GM19324 (cell line): ENCODE results near the gene SALL3.
"Not testable (repeated sequence)": the region's sequence is repeated elsewhere in the genome, so short reads cannot be mapped to it uniquely, and the experiment has no call there.

ENCODE experiments used
- ATAC-seq: cut with Tn5 transposase; IDR thresholded peaks from one replicate; pipeline ENCODE4 v1.9.1; 2021; ENCODE audit warnings: mild to moderate bottlenecking, moderate library complexity; ENCODE audit not compliant: unreplicated experiment, low FRiP score

Gene SALL3

DNA sequence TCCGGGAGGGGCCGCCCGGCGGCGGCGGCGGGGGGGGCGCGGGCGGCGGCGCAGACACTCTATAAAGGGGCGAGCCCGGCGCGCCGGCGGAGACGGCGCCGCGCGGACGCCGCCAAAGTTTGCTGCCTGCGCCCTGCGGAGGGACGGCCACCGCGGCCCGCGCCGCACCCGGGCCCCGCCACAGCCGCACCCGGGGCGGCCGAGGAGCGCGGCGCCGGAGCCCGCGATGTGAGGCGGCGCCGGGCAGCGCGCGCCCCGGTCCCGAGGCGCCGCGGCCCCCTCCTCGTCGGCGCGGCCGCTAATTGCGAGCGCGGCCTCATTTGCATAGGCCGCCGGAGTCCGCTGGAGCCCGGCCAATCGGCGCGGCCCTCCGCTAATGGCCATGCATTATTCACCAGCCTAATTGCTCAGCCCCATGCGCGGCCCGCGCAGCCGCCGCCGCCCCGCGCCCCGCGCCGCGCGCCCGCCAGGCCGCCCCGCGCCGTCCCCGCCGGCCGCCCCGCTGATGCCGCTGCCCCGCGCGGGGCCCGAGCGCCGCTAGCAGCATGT lies at the start of gene SALL3:
Gene SALL3, plus strand, starts transcription at position 89 of the 549 bp plus-strand sequence. Its CDS starts 457 bp downstream, at position 546.
- ATAC-seq = no peak

DNA sequence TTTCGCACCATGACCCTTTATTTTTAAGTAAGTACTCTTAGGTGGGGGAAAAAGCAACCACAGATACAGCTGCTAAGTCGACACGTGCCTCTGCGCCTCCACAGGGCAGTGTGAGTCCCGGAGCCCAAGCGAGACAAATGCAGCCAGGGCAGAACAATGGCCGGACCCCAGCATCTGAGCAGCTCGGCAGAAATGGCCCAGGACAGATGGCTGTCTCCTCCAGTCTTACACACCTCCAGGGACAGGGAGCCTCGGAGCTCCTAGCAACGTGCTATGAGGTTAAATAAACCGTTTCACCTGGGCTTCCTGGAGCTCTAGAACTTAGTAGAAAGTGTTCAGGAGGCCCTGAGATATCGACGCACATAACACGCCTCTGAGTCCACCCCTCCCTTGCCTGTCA lies 47.3 kb upstream of the SALL3 start:
- no peak for ATAC-seq

DNA sequence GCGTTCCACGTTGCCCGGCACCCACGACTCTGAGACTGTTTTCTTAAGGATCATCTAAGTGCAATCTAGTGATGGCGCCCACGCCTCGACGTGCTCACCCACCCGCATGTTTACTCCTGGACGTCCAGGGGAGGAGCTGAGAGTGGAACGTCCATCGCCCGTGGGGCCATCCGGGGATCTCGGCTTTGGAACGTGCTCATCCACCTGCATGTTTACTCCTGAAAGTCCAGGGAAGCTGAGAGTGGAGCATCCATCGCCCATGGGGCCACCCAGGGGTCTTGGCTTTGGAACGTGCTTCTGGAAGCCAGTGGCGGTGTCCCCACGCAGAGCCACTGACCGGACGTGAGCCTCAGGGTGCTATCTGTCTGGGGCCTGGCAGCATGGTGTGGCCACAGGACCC lies 45.6 kb upstream of the SALL3 start:
- no peak for ATAC-seq

DNA sequence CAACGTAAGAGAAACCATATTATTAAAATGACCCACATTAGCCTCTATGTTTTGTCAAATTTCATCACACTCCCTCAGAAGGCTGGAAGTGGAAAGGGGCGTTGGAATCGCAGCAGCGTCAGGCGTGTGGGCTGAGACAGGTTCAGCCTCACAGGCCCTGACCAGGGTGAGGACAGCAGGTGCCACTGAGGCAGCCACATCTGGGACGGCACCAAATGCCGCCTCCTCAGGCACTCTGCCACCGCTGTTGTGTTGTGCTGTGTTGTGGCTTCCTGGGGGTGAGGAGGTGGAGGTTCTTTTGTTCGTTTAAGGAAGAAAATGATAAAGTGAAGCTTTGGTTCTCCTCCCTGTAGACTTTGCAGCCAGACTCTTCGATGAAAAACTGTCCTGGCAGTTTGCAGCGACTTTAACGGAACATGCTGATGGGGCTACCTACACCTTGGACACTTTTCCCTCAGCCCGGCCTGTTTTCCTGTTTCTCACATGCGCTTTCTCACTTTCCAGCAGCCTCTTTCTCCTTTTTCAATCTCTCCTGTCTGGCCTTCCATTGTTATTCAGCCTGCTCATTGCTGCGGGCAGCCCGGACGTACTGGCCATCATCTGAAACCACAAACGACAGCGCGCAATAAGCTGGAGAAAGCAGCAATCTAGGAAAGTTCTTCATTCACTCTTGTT lies 44.9 kb upstream of the SALL3 start:
- no peak for ATAC-seq

DNA sequence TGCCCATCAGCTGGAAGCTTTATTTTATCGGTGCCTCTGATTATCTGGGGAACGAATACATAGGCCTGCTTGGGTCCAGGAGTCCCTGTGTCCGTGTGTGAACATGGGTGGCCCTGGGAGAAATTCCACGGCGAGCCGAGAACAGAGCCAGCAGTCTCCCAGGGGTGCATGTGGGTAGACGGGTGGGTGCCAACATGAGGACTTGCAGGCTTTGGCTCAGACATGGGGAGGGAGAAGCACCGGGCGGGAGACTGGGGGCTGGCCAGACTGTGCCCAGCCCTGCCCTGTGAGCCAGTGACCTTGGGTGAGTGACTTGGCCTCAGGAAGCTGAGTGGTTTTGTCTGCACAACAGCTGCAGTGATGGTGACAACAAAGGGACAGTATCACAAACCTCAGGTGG lies 44.2 kb upstream of the SALL3 start:
- no peak for ATAC-seq

DNA sequence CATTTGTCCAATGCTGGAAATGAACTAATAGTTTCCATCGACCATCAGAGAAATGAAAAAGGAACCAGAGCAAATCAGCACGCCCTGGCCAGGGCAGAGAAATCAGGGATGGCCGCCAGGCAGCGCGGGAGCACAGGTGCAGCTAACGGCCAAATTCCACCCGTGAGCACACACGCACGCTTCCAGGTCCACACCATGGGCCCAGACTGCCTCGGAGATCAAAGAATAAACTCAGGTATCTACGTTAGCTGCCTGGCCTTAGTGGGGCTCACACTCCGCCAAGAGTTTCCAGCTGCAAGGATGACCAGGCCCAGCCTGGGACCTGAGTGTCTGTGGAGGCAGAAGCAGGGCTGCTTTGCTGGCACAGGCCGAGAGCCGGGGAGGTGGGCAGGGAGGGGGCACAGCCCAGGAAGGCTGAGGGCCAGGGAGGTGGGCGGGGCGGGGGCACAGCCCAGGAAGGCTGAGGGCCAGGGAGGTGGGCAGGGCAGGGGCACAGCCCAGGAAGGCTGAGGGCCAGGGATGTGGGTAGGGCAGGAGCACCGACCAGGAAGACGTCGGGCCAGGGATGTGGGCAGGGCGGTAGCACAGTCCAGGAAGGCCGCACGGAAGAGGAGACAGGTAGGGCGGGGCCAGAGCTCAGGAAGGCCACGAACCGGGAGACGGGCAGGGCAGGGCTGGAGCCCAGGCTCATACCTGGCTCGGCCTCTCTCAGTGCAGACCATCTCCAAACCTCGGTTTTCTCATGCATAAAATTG lies 43.2 kb upstream of the SALL3 start:
- ATAC-seq = no peak

DNA sequence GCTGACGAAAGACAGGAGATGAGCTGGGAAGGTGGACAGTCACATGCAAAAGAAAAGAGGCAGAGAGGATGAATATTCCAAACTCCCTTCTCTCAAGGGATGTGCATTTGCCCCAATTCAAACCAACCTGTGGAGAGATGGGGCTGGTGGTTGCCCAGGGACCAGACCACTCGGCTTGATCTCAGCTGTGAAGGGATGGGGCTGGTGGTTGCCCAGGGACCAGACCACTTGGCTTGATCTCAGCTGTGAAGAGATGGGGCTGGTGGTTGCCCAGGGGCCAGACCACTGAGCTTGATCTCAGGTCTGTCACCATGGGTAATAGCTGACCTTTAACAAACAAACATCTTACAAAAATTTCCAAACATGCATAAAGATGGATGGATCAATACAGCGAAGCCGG lies 42.5 kb upstream of the SALL3 start:
- no peak for ATAC-seq

DNA sequence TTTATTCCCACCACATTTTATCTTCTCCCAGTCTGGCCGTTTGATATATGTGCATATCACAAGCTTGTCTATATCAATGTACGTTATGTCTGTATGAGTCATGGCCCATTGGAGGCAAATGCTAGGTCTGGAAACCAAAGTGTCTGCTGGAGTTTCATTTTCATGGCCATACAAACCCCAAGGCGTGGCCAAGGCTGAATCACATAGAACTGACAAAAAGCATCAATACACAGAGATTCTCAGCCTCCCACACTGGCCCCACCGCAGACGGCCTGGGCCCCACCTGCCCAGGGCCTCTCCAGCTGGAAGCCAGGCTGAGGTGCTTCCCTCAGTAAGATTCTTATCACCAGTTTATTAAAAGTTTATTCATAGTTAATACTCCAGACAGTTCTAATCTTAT lies 40.5 kb upstream of the SALL3 start:
- ATAC-seq = no peak

DNA sequence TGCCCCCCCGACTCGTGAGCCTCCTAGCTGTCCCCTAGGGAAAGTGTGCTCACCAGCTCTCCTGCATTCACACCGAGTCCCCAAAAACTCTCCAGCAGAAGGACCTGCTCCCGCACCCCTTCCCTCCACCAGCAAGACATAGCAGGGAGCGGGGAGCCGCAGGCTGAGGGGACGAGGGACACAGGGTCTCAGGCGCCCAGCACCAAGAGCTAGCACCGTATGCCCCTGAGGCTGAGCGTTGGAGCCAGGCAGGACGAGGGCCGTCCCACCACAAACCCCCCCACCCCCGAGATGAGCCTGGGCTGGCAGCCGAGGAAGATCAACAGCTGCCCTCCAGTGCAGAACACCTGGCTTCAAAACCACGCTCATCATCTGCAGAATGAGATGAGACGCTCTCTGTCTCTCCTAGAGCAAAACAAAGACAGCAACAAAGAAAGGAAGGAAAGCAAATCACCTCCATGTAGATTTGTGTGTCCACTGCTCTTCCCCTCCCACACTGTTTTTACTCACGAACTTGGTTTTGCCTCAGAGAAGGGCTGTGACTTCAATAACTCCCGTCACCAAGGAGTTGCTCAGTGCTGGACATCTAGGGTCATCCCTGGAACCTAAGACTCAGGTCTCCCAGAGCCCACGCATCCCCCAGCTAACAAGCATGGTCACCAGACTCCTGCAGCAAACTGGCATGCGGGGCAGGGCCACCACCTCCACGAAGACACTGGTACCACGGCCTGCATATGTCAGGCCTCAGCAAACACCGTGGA lies 39.7 kb upstream of the SALL3 start:
- ATAC-seq = no peak

DNA sequence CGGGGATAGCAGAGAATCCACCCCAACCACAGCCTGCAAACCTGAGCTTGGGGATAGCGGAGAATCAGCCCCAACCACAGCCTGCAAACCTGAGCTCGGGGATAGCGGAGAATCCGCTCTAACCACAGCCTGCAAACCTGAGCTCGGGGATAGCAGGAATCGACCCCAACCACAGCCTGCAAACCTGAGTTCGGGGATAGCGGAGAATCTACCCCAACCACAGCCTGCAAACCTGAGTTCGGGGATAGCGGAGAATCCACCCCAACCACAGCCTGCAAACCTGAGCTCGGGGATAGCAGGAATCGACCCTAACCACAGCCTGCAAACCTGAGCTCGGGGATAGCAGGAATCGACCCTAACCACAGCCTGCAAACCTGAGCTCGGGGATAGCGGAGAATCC lies 37.4 kb upstream of the SALL3 start:
- not testable (repeated sequence) for ATAC-seq

DNA sequence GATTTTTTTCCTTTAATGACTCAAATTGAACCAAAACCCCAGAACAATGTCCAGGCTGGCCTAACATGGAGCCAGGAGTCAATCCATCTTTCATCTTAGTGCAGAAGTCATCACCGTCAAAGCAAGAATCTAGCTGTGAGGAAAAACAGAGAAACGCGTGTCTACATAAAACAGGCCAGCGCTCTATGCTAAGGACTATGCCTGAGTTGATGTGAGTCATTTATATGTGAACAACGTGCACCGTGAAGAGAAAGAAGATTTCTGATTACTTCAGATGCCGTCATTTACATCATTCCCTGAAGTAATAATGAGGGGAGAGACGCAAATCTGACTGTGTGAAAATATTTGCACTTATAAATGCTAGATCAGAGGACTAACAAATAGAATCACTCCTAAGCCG lies 34.0 kb upstream of the SALL3 start:
- ATAC-seq = no peak

DNA sequence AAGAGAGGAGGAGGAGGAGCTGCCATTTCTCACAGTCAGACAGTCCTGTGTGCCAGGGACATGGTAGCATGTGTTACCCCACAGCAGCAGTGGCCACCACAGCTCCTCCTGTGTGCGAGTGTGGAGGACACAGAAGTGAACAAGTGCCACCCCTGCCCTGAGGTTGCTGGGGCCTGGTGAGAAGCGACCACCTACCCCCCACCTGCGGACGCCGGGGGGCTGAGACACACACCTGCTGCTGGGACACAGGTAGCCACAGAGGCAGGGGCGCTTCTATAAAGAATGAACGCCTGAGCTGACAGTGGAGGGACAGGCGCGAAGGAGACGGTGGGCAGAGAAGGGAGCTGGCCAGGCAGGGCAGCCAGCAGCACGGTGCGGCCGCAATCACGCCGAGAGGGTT lies 32.3 kb upstream of the SALL3 start:
- no peak for ATAC-seq

DNA sequence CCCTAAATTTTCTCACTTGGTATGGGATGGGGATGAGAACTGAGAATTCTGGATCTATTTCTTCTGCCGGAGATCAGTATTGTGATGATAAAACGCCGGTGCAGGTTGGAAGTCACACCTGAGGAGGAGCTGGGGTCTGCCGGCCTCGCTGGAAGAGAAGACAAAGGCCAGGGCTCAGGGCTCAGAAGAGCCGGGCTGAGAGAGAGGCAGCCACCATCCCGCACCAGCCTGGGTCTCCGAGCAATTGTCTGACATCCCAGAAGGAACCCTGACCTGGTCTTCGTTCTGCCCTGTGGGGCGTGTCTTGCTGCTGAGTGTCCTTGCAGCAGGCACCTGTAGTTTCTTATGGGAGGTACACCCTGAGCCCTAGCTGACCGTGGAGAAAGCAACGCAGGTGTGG lies 31.4 kb upstream of the SALL3 start:
- no peak for ATAC-seq

DNA sequence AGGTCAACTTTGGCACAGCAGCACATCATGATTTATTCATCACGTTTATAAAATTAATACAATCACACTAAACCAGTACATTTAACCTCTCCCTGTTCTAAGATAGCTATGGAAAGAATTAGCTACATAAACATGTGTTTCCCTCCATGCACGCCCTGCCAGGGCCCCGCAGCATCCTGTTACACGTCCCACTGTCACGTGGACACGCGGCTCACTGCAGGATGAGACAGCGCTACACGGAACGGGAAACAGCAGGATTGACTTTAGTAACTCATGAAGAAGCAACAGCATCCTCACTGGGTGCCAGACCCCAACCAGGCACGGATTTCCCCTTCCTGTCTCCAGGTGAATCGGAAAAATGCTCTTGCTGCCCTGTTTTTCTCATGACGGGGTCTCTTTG lies 30.9 kb upstream of the SALL3 start:
- no peak for ATAC-seq

DNA sequence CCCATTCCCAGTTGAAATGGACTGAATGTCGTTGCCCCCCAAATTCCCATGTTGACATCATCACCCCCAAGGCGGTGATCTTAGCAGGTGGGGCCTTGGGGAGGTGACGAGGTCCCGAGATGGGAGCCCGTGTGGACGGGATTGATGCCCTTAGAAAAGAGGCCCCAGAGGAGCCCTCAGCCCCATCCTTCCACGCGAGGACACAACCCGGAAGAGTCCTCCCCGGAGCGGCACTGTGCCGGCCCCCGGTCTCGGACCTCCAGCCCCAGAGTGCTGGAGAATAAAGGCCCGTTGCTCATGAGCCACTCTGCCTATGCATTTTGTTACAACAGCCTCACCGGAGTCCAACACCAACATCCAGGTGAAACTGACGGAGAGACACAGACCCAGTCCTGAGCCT lies 30.4 kb upstream of the SALL3 start:
- ATAC-seq = no peak

DNA sequence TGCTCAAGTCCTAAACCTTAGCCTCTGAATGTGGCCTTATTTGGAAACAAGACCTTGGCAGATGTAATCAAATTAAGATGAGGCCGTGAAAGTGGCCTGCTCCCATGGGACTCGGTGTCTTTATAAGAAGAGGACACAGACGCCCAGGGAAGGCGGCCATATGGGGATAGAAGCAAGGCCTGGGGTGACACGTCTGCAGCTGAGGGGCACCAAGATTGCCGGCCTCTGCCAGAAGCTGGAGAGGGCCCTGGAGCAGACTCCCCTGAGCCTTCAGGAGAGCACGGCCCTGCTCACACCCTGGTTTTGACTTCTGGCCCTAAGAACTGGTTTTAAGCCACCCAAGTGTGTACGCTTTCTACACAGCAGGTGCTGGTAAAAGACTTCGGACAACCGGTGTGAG lies 29.2 kb upstream of the SALL3 start:
- no peak for ATAC-seq

DNA sequence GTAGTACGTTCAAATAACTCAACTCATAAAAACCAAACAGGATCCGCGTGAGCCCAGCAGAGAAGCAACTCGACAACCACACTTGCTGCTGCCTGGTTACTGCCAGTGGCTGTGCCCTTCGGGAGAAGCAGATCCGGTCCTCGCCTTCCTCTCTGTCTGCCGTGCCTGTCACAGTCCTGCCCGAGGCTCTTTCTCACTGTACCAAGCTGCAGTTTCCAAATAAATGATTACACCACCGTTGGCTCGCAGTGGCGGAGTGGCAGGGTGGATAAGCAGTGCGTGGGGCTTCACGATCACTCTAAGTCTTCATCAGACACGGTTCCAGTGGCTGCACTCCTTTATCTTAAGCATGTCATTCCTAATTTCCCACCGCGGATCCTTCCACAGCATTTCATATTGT lies 26.1 kb upstream of the SALL3 start:
- no peak for ATAC-seq

DNA sequence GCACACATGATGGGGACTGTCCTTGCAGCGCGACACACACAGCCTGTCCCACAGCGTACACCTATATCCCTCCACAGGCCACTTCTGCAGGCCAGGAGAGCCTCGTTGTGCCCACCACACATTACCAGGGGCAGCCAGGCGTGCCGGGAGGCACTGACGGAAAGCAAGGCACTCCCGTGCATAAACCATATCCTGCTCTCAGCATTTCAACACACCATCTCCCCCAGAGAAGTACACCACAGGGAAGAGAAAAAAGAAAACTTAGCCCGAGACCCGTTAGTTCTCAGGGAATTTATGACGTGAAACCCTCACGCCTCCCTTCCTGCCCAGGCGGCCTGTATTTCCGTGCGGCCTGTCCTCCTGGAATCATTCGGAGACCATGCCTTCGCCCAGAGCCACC lies 24.6 kb upstream of the SALL3 start:
- ATAC-seq = no peak

DNA sequence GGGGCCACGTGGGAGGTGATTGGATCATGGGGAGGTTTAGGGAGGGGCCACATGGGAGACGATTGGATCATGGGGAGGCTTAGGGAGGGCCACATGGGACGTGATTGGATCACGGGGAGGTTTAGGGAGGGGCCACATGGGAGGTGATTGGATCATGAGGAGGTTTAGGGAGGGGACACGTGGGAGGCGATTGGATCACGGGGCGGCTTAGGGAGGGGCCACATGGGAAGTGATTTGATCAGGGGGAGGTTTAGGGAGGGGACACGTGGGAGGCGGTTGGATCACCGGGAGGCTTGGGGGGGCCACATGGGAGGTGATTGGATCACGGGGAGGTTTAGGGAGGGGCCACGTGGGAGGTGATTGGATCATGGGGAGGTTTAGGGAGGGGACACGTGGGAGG lies 22.5 kb upstream of the SALL3 start:
- no peak for ATAC-seq

DNA sequence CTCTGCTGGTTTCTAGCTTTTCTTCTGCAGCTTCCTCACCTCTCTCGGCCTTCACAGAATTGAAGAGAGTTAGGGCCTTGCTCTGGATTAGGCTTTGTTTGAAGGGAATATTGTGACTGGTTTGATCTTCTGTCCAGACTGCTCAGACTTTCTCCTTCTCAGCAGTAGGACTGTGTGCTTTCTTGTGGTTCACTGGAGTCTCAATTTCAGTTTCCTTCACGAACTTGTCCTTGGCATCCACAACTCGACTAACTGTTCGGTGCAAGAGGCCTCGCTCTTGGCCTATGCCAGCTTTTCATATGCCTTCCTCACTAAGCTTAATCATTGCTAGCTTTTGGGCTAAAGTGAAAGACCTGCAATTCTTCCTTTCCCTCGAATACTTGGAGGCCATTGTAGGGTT lies 18.9 kb upstream of the SALL3 start:
- ATAC-seq = no peak

DNA sequence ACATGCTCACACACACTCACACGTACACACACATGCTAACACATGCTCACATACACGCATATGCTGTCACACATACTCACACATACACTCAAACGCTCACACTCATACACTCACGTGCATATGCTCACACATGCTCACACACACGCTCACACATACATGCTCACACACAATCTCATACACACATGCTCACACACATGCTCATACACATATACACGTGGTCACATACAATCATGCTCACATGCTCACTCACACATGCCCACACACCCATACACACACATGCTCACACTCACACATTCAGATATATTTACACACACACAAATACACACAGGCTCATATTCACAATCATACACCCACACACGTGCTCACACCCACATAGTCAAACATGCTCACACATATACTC lies 17.5 kb upstream of the SALL3 start:
- ATAC-seq = no peak
